Measurements from ENCODE around the gene LPO.

The LPO gene

DNA sequence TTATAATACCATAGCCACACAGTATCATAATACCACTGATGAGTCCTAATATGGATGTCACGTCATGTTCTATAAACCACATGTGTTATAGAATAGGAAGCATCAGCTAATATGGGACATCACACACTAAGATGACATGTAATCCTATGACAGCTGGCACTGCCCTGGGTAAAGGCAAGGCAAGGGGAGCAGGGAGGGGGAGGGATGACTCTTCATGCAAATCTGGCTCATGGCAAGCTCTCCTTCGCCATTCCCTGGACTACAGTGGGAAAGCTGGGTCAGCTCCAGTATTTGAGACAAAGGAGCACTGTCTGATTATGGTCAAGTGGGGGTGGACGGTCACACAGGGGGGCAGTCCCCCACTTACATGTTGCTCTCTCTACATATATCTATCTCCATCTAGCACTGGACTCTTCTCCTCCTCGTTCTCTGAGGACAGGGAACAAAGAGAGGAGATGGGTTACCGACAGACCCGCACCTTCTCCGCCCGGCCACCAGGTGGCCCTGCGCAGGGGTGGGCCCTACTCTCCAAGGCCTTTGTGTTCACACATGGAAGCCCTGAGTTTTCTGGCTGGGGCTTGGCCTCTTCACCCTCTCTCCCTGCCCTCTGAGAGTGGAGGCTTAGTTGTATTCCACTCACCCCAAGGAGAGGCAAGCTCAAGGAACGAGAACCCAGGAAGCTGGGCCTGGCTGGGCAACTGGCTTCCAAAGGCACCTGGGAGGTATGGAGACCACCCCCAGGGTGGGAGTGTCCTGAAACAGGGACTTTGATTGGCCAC is 65.8 kb downstream of the LPO start:
- peak; percentile 64 for DNase-seq (ENCODE audit: low spot score)

- DNase-seq (ENCODE audit: low spot score) = no peak
Observed at GRCh38 chr17:58304750-58305486, 66.5 kb downstream of the LPO start.

DNA sequence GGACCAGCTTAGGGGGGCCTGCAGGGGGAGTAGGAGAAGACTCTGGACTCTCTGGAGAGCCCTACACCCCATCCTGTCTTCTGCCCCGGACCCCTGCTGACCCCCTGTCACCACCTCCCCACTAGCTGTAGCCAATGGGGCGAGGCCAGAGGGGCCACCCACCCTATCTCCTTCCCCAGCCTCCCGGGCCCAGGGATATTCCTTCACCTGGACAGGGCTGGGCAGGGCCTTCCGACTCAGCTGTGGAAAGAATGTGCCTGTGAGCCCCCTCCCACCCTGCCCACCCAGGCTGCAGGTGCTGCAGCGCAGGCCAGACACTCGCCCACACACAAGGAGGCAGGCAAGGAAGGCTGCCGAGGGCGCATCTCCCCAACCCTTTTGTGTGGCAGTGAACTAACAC is 67.2 kb downstream of the LPO start:
- no peak for DNase-seq (ENCODE audit: low spot score)

- no peak for DNase-seq (ENCODE audit: low spot score)
Observed at GRCh38 chr17:58306131-58306951, 68.0 kb downstream of the LPO start.

- DNase-seq (ENCODE audit: low spot score) = no peak
Observed at GRCh38 chr17:58307468-58308172, 69.2 kb downstream of the LPO start.

DNA sequence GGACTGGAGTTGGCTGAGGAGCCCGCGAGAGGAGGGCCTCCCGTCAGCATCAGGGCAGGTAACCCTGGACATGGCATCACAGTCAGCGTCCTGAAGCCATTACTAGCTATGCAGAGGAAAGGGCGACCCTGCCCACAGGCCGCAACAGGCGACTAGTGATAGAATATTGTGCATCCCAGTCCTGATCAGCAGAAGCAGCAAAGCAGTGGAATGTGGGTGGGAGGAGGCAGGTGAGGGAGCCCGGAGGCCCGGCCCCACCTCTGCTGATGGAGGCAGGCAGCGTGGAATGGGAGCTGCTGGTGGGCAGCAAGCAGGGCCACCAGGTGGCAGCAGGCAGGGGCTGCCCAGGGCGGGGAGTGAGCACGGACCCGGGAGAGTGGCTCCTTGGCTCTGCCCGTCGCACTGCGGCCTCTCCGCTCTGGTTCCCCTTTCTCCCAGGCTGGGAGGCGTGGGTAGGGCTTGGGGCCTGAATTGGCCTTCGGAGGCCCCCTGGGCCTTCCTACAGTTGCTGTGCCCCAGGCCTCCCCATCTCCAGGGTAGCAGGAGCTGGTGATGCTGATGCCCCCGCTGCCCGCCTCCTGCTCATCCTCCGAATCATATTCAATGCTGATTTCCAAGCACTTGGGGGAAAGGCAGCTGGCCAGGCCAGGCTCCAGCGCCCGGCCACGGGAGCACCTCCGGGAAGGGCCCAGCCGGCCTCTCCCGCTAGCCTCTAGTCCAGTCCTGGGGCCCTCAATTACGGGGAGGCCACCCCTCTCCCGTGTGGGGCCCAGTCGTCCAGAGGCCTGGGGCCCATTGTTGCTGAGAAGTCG is 70.0 kb downstream of the LPO start:
- DNase-seq (ENCODE audit: low spot score) = no peak

- DNase-seq (ENCODE audit: low spot score) = no peak
Observed at GRCh38 chr17:58308985-58309917, 70.9 kb downstream of the LPO start.

- DNase-seq (ENCODE audit: low spot score) = no peak
Observed at GRCh38 chr17:58309918-58310259, 71.5 kb downstream of the LPO start.

- no peak for DNase-seq (ENCODE audit: low spot score)
Observed at GRCh38 chr17:58310511-58311428, 72.4 kb downstream of the LPO start.

DNA sequence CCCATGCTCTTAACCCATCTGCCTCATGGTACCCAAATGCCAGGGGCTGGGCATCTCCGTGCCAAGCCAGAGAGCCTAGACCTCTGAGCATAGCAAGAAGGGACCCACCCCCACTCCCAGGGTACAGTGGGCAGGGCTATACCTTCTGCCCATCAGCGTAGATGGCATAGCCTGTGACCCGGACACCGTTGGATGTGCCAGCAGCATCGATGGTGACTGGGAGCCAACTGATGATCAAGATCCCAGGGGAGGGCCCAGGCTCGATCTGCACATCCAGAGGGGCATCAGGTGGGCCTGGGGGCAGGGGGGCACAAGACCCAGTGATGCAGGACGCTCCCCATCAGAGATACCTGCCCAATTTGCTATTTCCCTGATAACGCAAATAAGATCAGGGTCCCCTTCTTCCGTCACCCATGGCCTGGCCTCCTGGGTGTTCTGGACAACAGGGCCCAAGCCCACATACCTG is 73.1 kb downstream of the LPO start:
- DNase-seq (ENCODE audit: low spot score) = no peak

- DNase-seq (ENCODE audit: low spot score) = no peak
Observed at GRCh38 chr17:58312021-58312630, 73.7 kb downstream of the LPO start.

DNA sequence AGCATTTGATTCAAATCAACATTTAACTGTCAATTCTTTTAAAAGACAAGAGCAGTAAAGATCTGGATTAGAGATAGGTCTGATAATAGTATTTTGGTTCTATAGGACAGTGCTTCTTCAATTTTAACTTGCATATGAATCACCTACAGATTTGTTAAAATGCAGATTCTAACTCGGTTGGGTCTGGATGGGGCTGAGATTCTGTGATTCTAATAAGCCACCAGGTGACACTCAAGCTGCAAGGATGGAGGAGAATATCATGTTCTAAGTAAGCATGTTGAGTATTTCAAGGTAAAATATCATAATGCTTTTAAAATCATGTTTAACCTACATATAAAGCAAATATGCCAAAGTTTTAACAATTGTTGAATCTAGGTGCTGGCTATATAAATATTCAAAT is 74.4 kb downstream of the LPO start:
- no peak for DNase-seq (ENCODE audit: low spot score)

GRCh38 chr17:58313815-58314705 is 75.7 kb downstream of the LPO start:
- no peak for DNase-seq (ENCODE audit: low spot score)

DNA sequence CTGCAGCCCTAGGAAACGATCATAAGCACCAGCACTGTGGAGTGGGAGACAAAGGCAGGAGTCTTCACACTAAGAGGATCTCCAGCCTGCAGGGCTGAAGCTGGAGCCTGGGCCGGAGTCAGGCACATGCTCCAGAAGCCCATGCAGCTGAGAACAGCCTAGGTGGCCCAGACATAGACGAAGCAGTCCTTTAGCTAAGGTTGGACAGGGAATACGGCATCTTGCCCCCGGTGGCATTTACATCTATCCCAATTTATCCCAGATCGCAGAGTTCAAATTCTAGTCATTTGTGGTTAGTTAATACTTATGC is 76.3 kb downstream of the LPO start:
- no peak for DNase-seq (ENCODE audit: low spot score)

DNA sequence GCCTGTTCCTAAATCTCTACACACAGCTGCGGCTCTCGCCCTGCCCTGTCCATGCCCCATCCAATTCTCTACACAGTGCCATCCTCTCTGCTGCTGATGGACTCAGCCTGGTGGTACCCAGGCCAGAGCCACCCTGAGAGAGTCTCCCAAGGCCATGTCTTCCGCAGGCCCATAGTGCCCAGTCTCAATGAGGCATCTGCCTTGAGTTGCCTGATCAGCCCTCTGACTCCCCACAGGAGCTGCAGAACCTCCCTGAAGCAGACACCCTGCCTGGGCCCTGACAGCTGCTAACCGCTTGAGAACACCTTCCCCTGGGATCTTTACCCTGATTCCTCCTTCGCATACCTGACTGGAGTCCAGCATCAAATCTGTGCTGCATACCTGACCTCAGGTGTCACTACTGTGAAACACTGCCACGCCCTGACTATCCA is 76.9 kb downstream of the LPO start:
- DNase-seq (ENCODE audit: low spot score) = no peak

DNA sequence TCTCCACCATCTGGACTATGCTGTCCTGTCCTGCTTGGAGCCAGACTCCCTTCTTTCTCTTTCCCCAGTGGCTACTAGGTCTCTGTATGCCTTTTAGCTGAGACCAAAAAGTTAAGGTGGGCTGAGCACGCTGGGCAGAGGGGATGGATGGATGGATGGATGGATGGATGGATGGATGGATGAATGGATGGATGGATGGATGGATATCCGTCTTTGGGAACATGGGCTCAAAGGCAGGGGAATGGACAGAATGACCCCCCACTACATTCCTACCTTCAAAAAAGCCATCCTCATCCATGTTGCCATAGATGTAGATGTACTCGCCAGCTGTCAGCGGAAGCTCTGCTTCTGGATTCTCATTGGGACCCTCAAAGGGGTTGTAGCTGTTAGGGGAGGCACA is 77.4 kb downstream of the LPO start:
- DNase-seq (ENCODE audit: low spot score) = no peak

GRCh38 chr17:58316260-58316960 is 78.0 kb downstream of the LPO start:
- DNase-seq (ENCODE audit: low spot score) = no peak
